H1 (cell line): Measurements from ENCODE around the gene ATOH8. TPM values are rescaled to one million over a fixed set of nuclear protein-coding genes. Genes with fewer than 3 reads are reported as not detected.

Experiments
- SIRT6 ChIP-seq: IDR thresholded peaks from one replicate; pipeline ENCODE4 v1.7.1; 2012; ENCODE audit warnings: low read length, inconsistent platforms
- TAF1 ChIP-seq: IDR thresholded peaks from 2 replicates; pipeline ENCODE4 v1.6.1; 2011; ENCODE audit warnings: mild to moderate bottlenecking, low read depth, low read length
- ZNF274 ChIP-seq: IDR thresholded peaks from 2 replicates; pipeline ENCODE4 v1.7.0; 2012; ENCODE audit warnings: low read length, borderline replicate concordance; ENCODE audit errors: extremely low read depth
- polyA plus RNA-seq, 7 experiments: library from polyadenylated mRNA; depleted of rRNA in 3 of 7; stranded (reverse) in 5 of 7; unstranded in 2 of 7; fragments of >200 nt in 5 of 7; fragments of 200-250 nt in 2 of 7; gene quantifications; 1 replicate in 5 of 7; 2 replicates in 1 of 7; 4 replicates in 1 of 7; pipeline versions ENCODE4 v1.2.1 to v1.2.3, GENCODE V29; 2011 to 2013; ENCODE audit warnings: missing spikeins in 2 of 7, mixed read lengths in 2 of 7
- total RNA-seq: library from RNA; stranded (reverse); fragmentation: NEBNext Ultra II Directional; extraction: Animal tissue kit (Norgen Biotek cat#: 25700); gene quantifications from 2 replicates; pipeline ENCODE4 v1.2.1, GENCODE V29; 2021

ATOH8 gene
- total and polyA plus RNA-seq, 2 of the 8 experiments (the other 6 are each of a cell fraction or from before 2014, with no cell fraction given) = 0.50 to 0.53 TPM

GRCh38 chr2:85736456-85737355 is 17.1 kb upstream of the ATOH8 start (continued):
- no peak for TF ChIP-seq TAF1
- TF ChIP-seq SIRT6 = no peak
- no peak for TF ChIP-seq ZNF274
